HAP-1 (cell line): Measurements from ENCODE around the gene CPNE6.

Experiments
- DNase-seq, 2 experiments: peaks; one replicate each; pipeline ENCODE4 v3.0.0-alpha.2; 2016 to 2020; ENCODE audit warnings: low spot score in 2 of 2
- H3K27me3 ChIP-seq: fragments of 250-450 bp; sonication (Bioruptor Pico); 2 replicates; pipeline ENCODE4 v1.5.1; 2020; ENCODE audit warnings: low read depth, mild to moderate bottlenecking, moderate library complexity
- H3K36me3 ChIP-seq: fragments of 250-450 bp; sonication (Bioruptor Pico); replicated peaks from 2 replicates; pipeline ENCODE4 v1.5.1; 2020; ENCODE audit warnings: mild to moderate bottlenecking
- H3K4me1 ChIP-seq: fragments of 250-450 bp; sonication (Bioruptor Pico); 2 replicates; pipeline ENCODE4 v1.5.1; 2020; ENCODE audit warnings: mild to moderate bottlenecking
- H3K4me3 ChIP-seq: fragments of 250-450 bp; sonication (Bioruptor Pico); 2 replicates; pipeline ENCODE4 v1.5.1; 2020; ENCODE audit warnings: mild to moderate bottlenecking, moderate library complexity
- H3K9me3 ChIP-seq: fragments of 250-450 bp; sonication (Bioruptor Pico); 2 replicates; pipeline ENCODE4 v1.5.1; 2020; ENCODE audit warnings: mild to moderate bottlenecking, moderate library complexity
- in situ Hi-C: fragments of 300-500 bp; cut with MboI; formaldehyde crosslinking; loops from 3 replicates; pipeline ENCODE4 v1.14.3; 2020; ENCODE audit warnings: low sequenced_read_pairs, inconsistent platforms, mixed read lengths

Gene CPNE6

GRCh38 chr14:24068711-24069410 is 2.5 kb upstream of the CPNE6 start:
- no peaks in the 10 kb centered on the region for H3K36me3 ChIP-seq
- H3K9me3 ChIP-seq: no peaks in the 10 kb centered on the region
- H3K4me1 ChIP-seq: no peaks in the 10 kb centered on the region
- in situ Hi-C loops: no loop called here
- no peak overlapping the region for H3K4me3 ChIP-seq
- no peak for DNase-seq
- H3K27me3 ChIP-seq: peaks cover 15% of the 10 kb centered on the region; the same call in 1 of the 2 replicates

GRCh38 chr14:24069411-24069735 is 2.0 kb upstream of the CPNE6 start:
- no peaks in the 10 kb centered on the region for H3K4me1 ChIP-seq
- peaks cover 15% of the 10 kb centered on the region; the same call in 1 of the 2 replicates for H3K27me3 ChIP-seq
- H3K36me3 ChIP-seq: no peaks in the 10 kb centered on the region
- H3K4me3 ChIP-seq: no peak overlapping the region
- H3K9me3 ChIP-seq: no peaks in the 10 kb centered on the region
- in situ Hi-C loops: no loop called here
- no peak for DNase-seq

GRCh38 chr14:24070285-24071143 is 848 bp upstream of the CPNE6 start:
- no peak overlapping the region for H3K4me3 ChIP-seq
- no peaks in the 10 kb centered on the region for H3K9me3 ChIP-seq
- no peak for DNase-seq
- in situ Hi-C loops: no loop called here
- no peaks in the 10 kb centered on the region for H3K36me3 ChIP-seq
- no peaks in the 10 kb centered on the region for H3K4me1 ChIP-seq
- peaks cover 15% of the 10 kb centered on the region; the same call in 1 of the 2 replicates for H3K27me3 ChIP-seq

GRCh38 chr14:24071836-24072430 is 571 bp downstream of the CPNE6 start:
- Histone ChIP-seq H3K9me3 (no peaks in the 10 kb centered on the region), H3K36me3 (no peaks in the 10 kb centered on the region), H3K4me3 (no peak overlapping the region), H3K27me3 (0 out of 2 replicates have a peak, but pooled peaks cover 12% of the 10 kb centered on the region), H3K4me1 (no peaks in the 10 kb centered on the region)
- no peak for DNase-seq
- in situ Hi-C loops: no loop called here

DNA sequence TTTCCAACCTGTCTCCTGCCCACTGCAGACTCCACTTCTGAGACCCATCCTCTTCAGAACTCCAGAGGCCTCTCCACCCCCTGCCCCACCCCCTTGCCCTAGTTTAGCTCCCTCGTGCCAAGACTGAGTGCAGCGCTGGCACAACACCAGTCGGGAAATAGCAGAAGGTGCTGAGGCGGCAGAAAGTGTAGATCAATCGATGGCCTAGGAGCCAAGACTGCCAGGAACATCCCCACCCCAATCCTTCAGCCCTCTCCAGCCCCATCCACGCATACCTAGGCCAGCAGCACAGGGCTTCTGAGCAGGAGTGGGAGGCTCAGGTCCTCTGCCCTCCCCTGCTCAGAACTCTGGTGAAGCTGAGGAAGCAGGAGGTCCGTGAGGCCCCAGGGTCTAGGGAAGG is 1.1 kb downstream of the CPNE6 start:
- H3K27me3 ChIP-seq: 0 out of 2 replicates have a peak, but pooled peaks cover 12% of the 10 kb centered on the region
- DNase-seq: no peak
- no peaks in the 10 kb centered on the region for H3K9me3 ChIP-seq
- H3K4me1 ChIP-seq: no peaks in the 10 kb centered on the region
- H3K4me3 ChIP-seq: no peak overlapping the region
- H3K36me3 ChIP-seq: no peaks in the 10 kb centered on the region
- in situ Hi-C loops: no loop called here

DNA sequence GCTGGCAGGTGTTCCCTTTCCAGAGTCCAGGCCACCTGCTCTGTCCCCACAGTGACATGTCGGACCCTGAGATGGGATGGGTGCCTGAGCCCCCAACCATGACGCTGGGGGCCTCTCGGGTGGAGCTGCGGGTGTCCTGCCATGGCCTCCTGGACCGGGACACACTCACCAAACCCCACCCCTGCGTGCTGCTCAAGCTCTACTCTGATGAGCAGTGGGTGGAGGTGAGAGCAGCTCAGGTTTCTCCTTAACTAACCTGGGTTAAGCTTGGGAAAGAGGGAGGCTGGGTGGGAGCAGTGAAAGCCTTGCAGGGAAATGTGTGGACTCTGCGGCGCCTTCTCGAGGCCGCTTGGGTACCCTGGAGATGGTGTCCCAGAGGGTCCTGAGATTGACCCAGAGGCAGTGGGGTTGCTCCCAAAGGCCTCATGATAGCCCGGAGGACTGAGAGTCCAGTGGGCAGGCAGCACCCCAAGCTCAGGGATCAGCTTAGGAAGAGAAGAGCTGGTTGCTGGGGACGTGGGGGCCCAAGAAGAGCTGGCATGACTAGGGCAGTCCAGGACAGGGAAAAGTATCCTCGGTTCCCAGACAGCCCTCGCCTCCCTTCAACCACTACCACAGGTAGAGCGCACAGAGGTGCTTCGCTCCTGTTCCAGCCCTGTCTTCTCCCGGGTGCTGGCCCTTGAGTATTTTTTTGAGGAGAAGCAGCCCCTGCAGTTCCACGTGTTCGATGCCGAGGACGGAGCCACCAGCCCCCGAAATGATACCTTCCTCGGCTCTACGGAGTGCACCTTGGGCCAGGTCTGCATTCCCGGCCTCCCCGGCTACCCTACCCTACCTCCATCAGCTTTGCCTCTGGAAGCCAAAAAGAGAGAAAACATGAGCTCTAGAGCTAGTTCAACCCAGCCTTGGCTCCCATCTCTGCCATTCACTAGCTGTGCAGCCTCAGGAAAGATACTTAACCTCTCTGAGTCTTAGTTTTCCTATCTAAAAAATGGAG is 1.8 kb downstream of the CPNE6 start:
- 0 out of 2 replicates have a peak, but pooled peaks cover 12% of the 10 kb centered on the region for H3K27me3 ChIP-seq
- H3K4me3 ChIP-seq: no peak overlapping the region
- in situ Hi-C loops: no loop called here
- no peaks in the 10 kb centered on the region for H3K9me3 ChIP-seq
- no peaks in the 10 kb centered on the region for H3K36me3 ChIP-seq
- H3K4me1 ChIP-seq: no peaks in the 10 kb centered on the region
- DNase-seq: no peak

- in situ Hi-C loops: no loop called here
- Histone ChIP-seq H3K4me1 (no peaks in the 10 kb centered on the region), H3K9me3 (no peaks in the 10 kb centered on the region), H3K36me3 (no peaks in the 10 kb centered on the region), H3K27me3 (0 out of 2 replicates have a peak, but pooled peaks cover 8% of the 10 kb centered on the region), H3K4me3 (no peak overlapping the region)
- DNase-seq: no peak
These were observed 3.5 kb downstream of the CPNE6 start for GRCh38 chr14:24074625-24075484.

DNA sequence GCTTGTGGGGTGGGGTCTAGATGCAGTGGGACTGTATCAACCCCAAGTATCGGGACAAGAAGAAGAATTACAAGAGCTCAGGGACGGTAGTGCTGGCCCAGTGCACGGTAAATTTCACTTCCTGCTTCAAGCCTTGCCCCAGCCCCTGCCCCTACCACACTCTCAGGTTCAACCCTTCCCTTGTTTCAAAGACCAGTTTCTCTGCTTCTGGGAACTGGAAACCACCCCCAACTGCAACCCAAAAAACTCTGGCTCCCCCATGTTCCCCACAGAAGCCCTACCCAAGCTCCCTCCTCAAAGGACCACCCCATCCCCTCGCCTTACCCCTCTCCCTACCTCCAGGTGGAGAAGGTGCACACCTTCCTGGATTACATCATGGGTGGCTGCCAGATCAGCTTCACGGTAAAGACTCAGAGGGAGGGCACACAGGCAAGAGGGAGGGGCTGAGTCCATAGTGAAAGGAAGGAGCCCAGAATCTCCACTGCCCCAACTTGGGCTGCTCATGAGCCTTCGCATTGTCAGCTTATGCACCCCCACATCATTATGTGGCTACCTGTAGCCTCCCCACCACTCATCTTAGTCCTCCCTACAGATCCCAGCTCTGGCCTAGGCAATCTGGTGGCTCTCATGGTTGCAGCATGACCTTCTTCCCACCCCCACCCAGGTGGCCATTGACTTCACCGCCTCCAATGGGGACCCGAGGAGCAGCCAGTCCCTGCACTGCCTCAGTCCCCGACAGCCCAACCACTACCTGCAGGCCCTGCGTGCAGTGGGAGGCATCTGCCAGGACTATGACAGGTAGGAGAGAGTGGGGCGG is 4.3 kb downstream of the CPNE6 start:
- no peak overlapping the region for H3K4me3 ChIP-seq
- H3K9me3 ChIP-seq: no peaks in the 10 kb centered on the region
- in situ Hi-C loops: no loop called here
- DNase-seq: no peak
- no peaks in the 10 kb centered on the region for H3K4me1 ChIP-seq
- no peaks in the 10 kb centered on the region for H3K36me3 ChIP-seq
- no peaks in the 10 kb centered on the region for H3K27me3 ChIP-seq

DNA sequence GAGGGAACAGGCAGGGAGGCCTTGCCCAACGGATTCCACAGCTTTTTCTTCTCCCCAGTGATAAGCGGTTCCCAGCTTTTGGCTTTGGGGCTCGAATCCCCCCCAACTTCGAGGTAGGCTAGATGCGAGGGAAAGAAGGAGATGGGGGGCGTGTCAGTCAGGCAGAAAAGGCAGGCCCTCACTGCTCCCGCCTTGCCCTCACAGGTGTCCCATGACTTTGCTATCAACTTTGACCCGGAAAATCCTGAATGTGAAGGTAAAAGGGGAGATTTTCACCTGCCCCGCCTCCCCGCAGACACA is 4.9 kb downstream of the CPNE6 start:
- no peaks in the 10 kb centered on the region for H3K9me3 ChIP-seq
- H3K4me3 ChIP-seq: no peak overlapping the region
- H3K27me3 ChIP-seq: no peaks in the 10 kb centered on the region
- no peaks in the 10 kb centered on the region for H3K36me3 ChIP-seq
- no peak for DNase-seq
- in situ Hi-C loops: no loop called here
- H3K4me1 ChIP-seq: no peaks in the 10 kb centered on the region

GRCh38 chr14:24077086-24077485 is 5.7 kb downstream of the CPNE6 start:
- H3K4me1 ChIP-seq: no peaks in the 10 kb centered on the region
- DNase-seq: no peak
- in situ Hi-C loops: no loop called here
- no peaks in the 10 kb centered on the region for H3K27me3 ChIP-seq
- H3K4me3 ChIP-seq: no peak overlapping the region
- H3K9me3 ChIP-seq: no peaks in the 10 kb centered on the region
- H3K36me3 ChIP-seq: no peaks in the 10 kb centered on the region

DNA sequence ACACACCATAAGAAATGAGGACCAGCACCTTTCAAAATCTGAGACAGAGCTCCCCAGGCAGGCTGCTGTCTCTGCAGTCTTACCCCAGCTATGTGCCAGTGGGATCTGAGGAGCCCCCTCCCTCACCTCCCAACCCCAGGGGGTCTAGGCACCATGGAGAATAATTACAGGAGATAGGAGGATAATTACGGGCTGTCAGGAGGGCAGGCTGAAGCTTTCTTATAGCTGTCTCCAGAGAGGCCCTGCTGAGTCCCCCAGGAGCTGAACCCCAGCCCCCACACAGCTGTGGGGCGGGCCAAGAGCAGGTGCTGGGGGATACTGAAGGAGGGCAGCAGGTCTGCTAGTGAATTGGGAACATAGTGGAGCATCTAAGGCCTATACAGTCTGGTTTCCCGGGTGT is 6.8 kb downstream of the CPNE6 start:
- H3K4me1 ChIP-seq: no peaks in the 10 kb centered on the region
- H3K4me3 ChIP-seq: no peak overlapping the region
- no peaks in the 10 kb centered on the region for H3K36me3 ChIP-seq
- H3K27me3 ChIP-seq: no peaks in the 10 kb centered on the region
- in situ Hi-C loops: no loop called here
- DNase-seq: no peak
- no peaks in the 10 kb centered on the region for H3K9me3 ChIP-seq

- peak in 1 of 2 experiments; percentile 29 for DNase-seq
- H3K27me3 ChIP-seq: no peaks in the 10 kb centered on the region
- in situ Hi-C loops: no loop called here
These were observed 8.3 kb downstream of the CPNE6 start for GRCh38 chr14:24079491-24080141.

More at GRCh38 chr14:24079491-24080141, 8.3 kb downstream of the CPNE6 start:
- Histone ChIP-seq H3K9me3 (no peaks in the 10 kb centered on the region), H3K4me1 (no peaks in the 10 kb centered on the region), H3K36me3 (no peaks in the 10 kb centered on the region), H3K4me3 (no peak overlapping the region)
